Bone marrow (tissue), 2 donors: ENCODE data around the gene PCCB.
"Not testable (repeated sequence)": the region's sequence is repeated elsewhere in the genome, so short reads cannot be mapped to it uniquely, and the experiment has no call there.

Experiments
- DNase-seq, 2 donors: peaks; one replicate each; lab custom pipeline; 2025; lab: John Stamatoyannopoulos, UW

Gene PCCB

GRCh38 chr3:136327671-136328070, 77.5 kb downstream of the PCCB start:
- no peak for DNase-seq

- no peak for DNase-seq
Observed at GRCh38 chr3:136329593-136329992, 79.5 kb downstream of the PCCB start.

- no peak for DNase-seq
Observed at GRCh38 chr3:136330900-136331299, 80.8 kb downstream of the PCCB start.

GRCh38 chr3:136332302-136332701, 82.2 kb downstream of the PCCB start:
- DNase-seq, result no peak

- no peak for DNase-seq
Observed at GRCh38 chr3:136332776-136333175, 82.6 kb downstream of the PCCB start.

- no peak for DNase-seq
Observed at GRCh38 chr3:136334209-136334608, 84.1 kb downstream of the PCCB start.

- not testable (repeated sequence) for DNase-seq
Observed at GRCh38 chr3:136334726-136335125, 84.6 kb downstream of the PCCB start.

- DNase-seq, result no peak
Observed at GRCh38 chr3:136336329-136337100, 86.4 kb downstream of the PCCB start.

GRCh38 chr3:136343446-136343845, 93.3 kb downstream of the PCCB start:
- no peak for DNase-seq

- no peak for DNase-seq
Observed at GRCh38 chr3:136343873-136344555, 93.9 kb downstream of the PCCB start.

GRCh38 chr3:136346486-136346885, 96.3 kb downstream of the PCCB start:
- no peak for DNase-seq

- no peak for DNase-seq
Observed at GRCh38 chr3:136350132-136350531, 100.0 kb downstream of the PCCB start.

- DNase-seq, result no peak
Observed at GRCh38 chr3:136350557-136350956, 100.4 kb downstream of the PCCB start.

- no peak for DNase-seq
Observed at GRCh38 chr3:136351351-136351750, 101.2 kb downstream of the PCCB start.

- DNase-seq, result no peak
Observed at GRCh38 chr3:136351905-136352304, 101.8 kb downstream of the PCCB start.

GRCh38 chr3:136353461-136353860, 103.3 kb downstream of the PCCB start:
- no peak for DNase-seq

- DNase-seq, result no peak
Observed at GRCh38 chr3:136366289-136366688, 116.1 kb downstream of the PCCB start.

GRCh38 chr3:136375800-136376199, 125.7 kb downstream of the PCCB start:
- not testable (repeated sequence) for DNase-seq

- no peak for DNase-seq
Observed at GRCh38 chr3:136377508-136377907, 127.4 kb downstream of the PCCB start.

GRCh38 chr3:136378011-136378410, 127.9 kb downstream of the PCCB start:
- DNase-seq, result no peak
